HEK293 (cell line): Measurements from ENCODE around the gene ZNF444.

Experiments
- CTCF ChIA-PET: fragments of 350-600 bp; formaldehyde crosslinking; extraction: SDS; loops from one replicate; lab custom pipeline; 2021; ENCODE audit warnings: antibody characterized with exemption; lab: Yijun Ruan, JAX
- POLR2A ChIA-PET: fragments of 300-600 bp; formaldehyde crosslinking; extraction: SDS; loops from one replicate; lab custom pipeline; 2020; ENCODE audit warnings: antibody characterized with exemption, inconsistent platforms; lab: Yijun Ruan, JAX
- H3K27ac ChIP-seq: fragments of 200-500 bp; sonication (Bioruptor generic); 2 replicates; pipeline ENCODE4 v1.5.1; 2014; ENCODE audit warnings: low read depth, low read length, control low read depth, inconsistent platforms; ENCODE audit errors: extremely low read depth
- H3K36me3 ChIP-seq, 2 experiments: fragments of 200-500 bp in 1 of 2; sonication (Bioruptor generic) in 1 of 2; 1 replicate in 1 of 2; 2 replicates in 1 of 2; pipeline ENCODE4 v1.5.1; 2014 to 2017; ENCODE audit warnings: inconsistent platforms in 2 of 2, low read length in 2 of 2; ENCODE audit not compliant: control insufficient read depth in 2 of 2, insufficient read depth in 1 of 2
- H3K4me1 ChIP-seq: fragments of 200-500 bp; sonication (Bioruptor generic); 2 replicates; pipeline ENCODE4 v1.5.1; 2014; ENCODE audit warnings: mild to moderate bottlenecking, low read length, inconsistent platforms; ENCODE audit not compliant: control insufficient read depth, insufficient read depth
- H3K4me3 ChIP-seq: 2 replicates; pipeline ENCODE4 v1.5.1; 2011; ENCODE audit warnings: low read depth, mild to moderate bottlenecking, control low read depth, low read length, moderate library complexity
- H3K9me3 ChIP-seq: fragments of 200-500 bp; sonication (Bioruptor generic); 2 replicates; pipeline ENCODE4 v1.5.1; 2014; ENCODE audit warnings: low read depth, low read length, inconsistent platforms; ENCODE audit not compliant: control insufficient read depth, insufficient read depth
- EGR2 ChIP-seq: fragments of 450-650 bp; formaldehyde crosslinking; IDR thresholded peaks from 2 replicates; pipeline ENCODE4 v1.5.1; 2016; ENCODE audit warnings: low read depth, missing biosample characterization, missing genetic modification characterization
- HOXA7 ChIP-seq: sonication (generic); formaldehyde crosslinking; IDR thresholded peaks from 2 replicates; pipeline ENCODE4 v1.8.1; 2022; ENCODE audit warnings: missing genetic modification reagents, borderline replicate concordance
- KLF1 ChIP-seq: fragments of 450-650 bp; formaldehyde crosslinking; IDR thresholded peaks from 2 replicates; pipeline ENCODE4 v1.5.1; 2016; ENCODE audit warnings: missing biosample characterization, missing genetic modification characterization
- RBAK ChIP-seq: fragments of 450-650 bp; formaldehyde crosslinking; IDR thresholded peaks from 2 replicates; pipeline ENCODE4 v1.5.1; 2016; ENCODE audit warnings: missing biosample characterization, missing genetic modification characterization
- ZFHX2 ChIP-seq: fragments of 450-650 bp; formaldehyde crosslinking; conservative IDR thresholded peaks from 2 replicates; pipeline ENCODE4 v1.5.1; 2016; ENCODE audit warnings: missing biosample characterization, missing genetic modification characterization
- ZNF221 ChIP-seq: fragments of 450-650 bp; formaldehyde crosslinking; IDR thresholded peaks from 2 replicates; pipeline ENCODE4 v1.5.1; 2017; ENCODE audit warnings: missing biosample characterization, missing genetic modification characterization, borderline replicate concordance
- ZNF24 ChIP-seq: fragments of 450-650 bp; formaldehyde crosslinking; IDR thresholded peaks from 2 replicates; pipeline ENCODE4 v1.5.1; 2016; ENCODE audit warnings: missing biosample characterization, missing genetic modification characterization
- ZNF311 ChIP-seq: fragments of 450-650 bp; formaldehyde crosslinking; IDR thresholded peaks from 2 replicates; pipeline ENCODE4 v1.5.1; 2017; ENCODE audit warnings: missing biosample characterization, missing genetic modification characterization, borderline replicate concordance
- ZNF394 ChIP-seq: fragments of 450-650 bp; formaldehyde crosslinking; IDR thresholded peaks from 2 replicates; pipeline ENCODE4 v1.5.1; 2016; ENCODE audit warnings: missing biosample characterization, missing genetic modification characterization, mild to moderate bottlenecking, moderate library complexity, borderline replicate concordance
- ZNF660 ChIP-seq: fragments of 450-650 bp; IDR thresholded peaks from 2 replicates; pipeline ENCODE4 v1.5.1; 2018; ENCODE audit warnings: missing biosample characterization, mild to moderate bottlenecking, missing genetic modification characterization
- ZNF776 ChIP-seq: fragments of 450-650 bp; formaldehyde crosslinking; IDR thresholded peaks from 2 replicates; pipeline ENCODE4 v1.5.0; 2017; ENCODE audit warnings: missing biosample characterization, missing genetic modification characterization, borderline replicate concordance
- TF ChIP-seq, protein P1 (sequence below): fragments of 450-650 bp; formaldehyde crosslinking; IDR thresholded peaks from 2 replicates; pipeline ENCODE4 v1.5.1; 2016; ENCODE audit warnings: missing biosample characterization, missing genetic modification characterization, borderline replicate concordance
- TF ChIP-seq, protein P2 (sequence below): fragments of 450-650 bp; formaldehyde crosslinking; IDR thresholded peaks from 2 replicates; pipeline ENCODE4 v1.5.1; 2016; ENCODE audit warnings: missing biosample characterization, missing genetic modification characterization
- TF ChIP-seq, protein P3 (sequence below): fragments of 450-650 bp; formaldehyde crosslinking; IDR thresholded peaks from 2 replicates; pipeline ENCODE4 v1.5.1; 2017; ENCODE audit warnings: missing biosample characterization, mild to moderate bottlenecking, missing genetic modification characterization, moderate library complexity
- TF ChIP-seq, protein P4 (sequence below): fragments of 450-650 bp; IDR thresholded peaks from 2 replicates; pipeline ENCODE4 v1.5.1; 2018; ENCODE audit warnings: missing biosample characterization, mild to moderate bottlenecking, missing genetic modification characterization

The ZNF444 gene

DNA sequence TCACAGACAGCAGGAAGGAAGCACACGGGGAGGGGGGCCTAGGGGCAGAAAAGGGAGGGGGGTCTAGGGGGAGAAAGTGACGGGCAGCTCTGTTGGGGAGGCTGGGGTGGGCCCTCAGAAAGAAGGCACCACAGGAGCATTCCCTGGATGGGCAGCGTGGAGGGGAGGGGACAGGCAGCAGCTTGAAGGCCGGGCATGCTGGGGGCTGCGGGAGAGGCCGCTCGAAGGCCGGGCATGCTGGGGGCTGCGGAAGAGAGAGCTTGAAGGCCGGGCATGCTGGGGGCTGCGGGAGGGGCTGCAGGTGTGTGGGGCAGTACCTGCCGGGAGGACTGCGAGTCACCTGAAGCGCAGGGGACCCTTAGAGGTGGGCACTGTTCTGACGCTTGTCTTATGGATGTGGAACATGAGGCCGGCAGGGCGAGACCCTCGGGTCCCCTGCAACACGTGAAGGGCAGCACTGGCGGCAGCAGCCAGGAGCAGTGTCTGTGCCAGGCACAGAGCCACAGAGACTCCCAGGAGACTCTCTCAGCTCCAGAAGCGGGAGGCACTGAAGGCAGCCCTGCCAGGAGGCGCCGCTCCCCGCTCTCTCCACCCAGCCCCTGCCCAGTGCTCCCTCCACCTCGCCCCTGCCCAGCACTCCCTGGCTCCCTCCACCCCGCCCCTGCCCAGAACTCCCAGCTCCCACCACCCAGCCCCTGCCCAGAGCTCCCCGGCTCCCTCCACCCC is 33.3 kb upstream of the ZNF444 start:
- Histone ChIP-seq H3K9me3 (no peaks in the 10 kb centered on the region), H3K4me1 (peaks cover 29% of the 10 kb centered on the region), H3K27ac (no peak overlapping the region), H3K4me3 (no peak overlapping the region), H3K36me3 (peaks cover 0 to 3% of the 10 kb centered on the region in 2 experiments; a peak in 2 of 3 replicates)
- POLR2A ChIA-PET, result interaction anchor here (0.6 to 1.5 kb wide), 3 partner anchors 11 to 32 kb away, joined by 3 to 4 read pairs (median 3); partner anchors contain the start of gene ZNF787
- CTCF ChIA-PET, result interaction anchor here (0.7 kb wide), 1 partner anchor 147 kb away, joined by 4 read pairs; no protein-coding TSS in a partner anchor
- 0 out of 2 replicates have a peak, but pooled peaks have one; percentile 27 for TF ChIP-seq KLF1 (tag by site-specific recombination)
- no peak for TF ChIP-seq RBAK (tag by site-specific recombination)
- TF ChIP-seq ZNF311 (tag by site-specific recombination), result no peak
- TF ChIP-seq, protein P1, sequence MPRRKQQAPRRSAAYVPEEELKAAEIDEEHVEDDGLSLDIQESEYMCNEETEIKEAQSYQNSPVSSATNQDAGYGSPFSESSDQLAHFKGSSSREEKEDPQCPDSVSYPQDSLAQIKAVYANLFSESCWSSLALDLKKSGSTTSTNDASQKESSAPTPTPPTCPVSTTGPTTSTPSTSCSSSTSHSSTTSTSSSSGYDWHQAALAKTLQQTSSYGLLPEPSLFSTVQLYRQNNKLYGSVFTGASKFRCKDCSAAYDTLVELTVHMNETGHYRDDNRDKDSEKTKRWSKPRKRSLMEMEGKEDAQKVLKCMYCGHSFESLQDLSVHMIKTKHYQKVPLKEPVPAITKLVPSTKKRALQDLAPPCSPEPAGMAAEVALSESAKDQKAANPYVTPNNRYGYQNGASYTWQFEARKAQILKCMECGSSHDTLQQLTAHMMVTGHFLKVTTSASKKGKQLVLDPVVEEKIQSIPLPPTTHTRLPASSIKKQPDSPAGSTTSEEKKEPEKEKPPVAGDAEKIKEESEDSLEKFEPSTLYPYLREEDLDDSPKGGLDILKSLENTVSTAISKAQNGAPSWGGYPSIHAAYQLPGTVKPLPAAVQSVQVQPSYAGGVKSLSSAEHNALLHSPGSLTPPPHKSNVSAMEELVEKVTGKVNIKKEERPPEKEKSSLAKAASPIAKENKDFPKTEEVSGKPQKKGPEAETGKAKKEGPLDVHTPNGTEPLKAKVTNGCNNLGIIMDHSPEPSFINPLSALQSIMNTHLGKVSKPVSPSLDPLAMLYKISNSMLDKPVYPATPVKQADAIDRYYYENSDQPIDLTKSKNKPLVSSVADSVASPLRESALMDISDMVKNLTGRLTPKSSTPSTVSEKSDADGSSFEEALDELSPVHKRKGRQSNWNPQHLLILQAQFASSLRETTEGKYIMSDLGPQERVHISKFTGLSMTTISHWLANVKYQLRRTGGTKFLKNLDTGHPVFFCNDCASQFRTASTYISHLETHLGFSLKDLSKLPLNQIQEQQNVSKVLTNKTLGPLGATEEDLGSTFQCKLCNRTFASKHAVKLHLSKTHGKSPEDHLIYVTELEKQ (tag by site-specific recombination), result no peak
- TF ChIP-seq, protein P2, sequence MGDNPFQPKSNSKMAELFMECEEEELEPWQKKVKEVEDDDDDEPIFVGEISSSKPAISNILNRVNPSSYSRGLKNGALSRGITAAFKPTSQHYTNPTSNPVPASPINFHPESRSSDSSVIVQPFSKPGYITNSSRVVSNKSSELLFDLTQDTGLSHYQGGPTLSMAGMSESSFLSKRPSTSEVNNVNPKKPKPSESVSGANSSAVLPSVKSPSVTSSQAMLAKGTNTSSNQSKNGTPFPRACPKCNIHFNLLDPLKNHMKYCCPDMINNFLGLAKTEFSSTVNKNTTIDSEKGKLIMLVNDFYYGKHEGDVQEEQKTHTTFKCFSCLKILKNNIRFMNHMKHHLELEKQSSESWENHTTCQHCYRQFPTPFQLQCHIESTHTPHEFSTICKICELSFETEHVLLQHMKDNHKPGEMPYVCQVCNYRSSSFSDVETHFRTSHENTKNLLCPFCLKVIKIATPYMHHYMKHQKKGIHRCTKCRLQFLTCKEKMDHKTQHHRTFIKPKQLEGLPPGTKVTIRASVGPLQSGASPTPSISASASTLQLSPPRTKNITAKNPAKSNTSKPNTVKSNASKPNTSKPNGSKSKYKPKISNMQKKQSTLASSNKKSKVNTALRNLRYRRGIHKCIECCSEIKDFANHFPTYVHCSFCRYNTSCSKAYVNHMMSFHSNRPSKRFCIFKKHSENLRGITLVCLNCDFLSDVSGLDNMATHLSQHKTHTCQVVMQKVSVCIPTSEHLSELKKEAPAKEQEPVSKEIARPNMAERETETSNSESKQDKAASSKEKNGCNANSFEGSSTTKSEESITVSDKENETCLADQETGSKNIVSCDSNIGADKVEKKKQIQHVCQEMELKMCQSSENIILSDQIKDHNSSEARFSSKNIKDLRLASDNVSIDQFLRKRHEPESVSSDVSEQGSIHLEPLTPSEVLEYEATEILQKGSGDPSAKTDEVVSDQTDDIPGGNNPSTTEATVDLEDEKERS (tag by site-specific recombination), result no peak
- TF ChIP-seq ZNF776 (tag by site-specific recombination), result no peak
- TF ChIP-seq, protein P3, sequence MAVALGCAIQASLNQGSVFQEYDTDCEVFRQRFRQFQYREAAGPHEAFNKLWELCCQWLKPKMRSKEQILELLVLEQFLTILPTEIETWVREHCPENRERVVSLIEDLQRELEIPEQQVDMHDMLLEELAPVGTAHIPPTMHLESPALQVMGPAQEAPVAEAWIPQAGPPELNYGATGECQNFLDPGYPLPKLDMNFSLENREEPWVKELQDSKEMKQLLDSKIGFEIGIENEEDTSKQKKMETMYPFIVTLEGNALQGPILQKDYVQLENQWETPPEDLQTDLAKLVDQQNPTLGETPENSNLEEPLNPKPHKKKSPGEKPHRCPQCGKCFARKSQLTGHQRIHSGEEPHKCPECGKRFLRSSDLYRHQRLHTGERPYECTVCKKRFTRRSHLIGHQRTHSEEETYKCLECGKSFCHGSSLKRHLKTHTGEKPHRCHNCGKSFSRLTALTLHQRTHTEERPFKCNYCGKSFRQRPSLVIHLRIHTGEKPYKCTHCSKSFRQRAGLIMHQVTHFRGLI (tag by site-specific recombination), result no peak

DNA sequence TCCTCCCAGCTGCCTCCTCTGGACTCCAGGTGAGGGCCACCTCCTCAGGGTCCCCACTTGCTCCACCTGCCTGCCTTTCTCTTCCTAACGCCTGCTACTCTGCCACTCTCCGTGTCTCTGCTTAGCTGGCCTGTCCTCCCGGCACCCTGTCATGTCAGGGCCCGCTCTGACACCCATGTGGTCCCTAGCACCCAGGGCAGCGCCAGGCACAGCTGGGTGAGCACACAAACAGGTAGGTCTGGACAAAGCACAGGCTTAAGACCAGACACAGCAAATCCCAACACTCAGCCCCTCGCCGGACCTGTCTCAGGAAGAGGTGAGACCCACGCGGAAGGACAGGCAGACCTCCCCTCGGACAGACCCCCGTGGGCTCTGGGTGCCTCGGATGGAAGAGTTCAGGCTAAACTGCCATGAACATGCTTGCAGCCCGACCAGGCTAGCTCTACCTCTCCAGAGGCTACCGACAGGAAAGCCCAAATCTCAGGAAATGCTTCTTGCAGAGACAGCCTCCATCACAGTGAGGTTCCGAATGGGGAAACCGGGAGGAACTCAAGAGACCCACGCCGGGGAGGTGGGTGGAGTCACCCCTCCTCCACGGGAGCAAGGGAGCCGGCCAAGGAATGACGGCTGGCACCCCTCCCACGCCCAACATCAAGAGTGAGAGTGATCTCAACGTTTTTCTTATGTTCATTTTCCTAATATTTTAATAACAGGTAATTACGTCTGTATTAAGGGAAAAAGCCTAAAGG is 32.5 kb upstream of the ZNF444 start:
- Histone ChIP-seq H3K36me3 (peaks cover 0 to 3% of the 10 kb centered on the region in 2 experiments; a peak in 2 of 3 replicates), H3K27ac (no peak overlapping the region), H3K9me3 (no peaks in the 10 kb centered on the region), H3K4me3 (no peak overlapping the region), H3K4me1 (peaks cover 29% of the 10 kb centered on the region)
- POLR2A ChIA-PET, result interaction anchor here (1.5 kb wide), 2 partner anchors 11 to 12 kb away, joined by 3 read pairs; partner anchors contain the start of gene ZNF787
- no peak for TF ChIP-seq ZNF24 (tag by site-specific recombination)
- TF ChIP-seq EGR2 (tag by site-specific recombination), result 0 out of 2 replicates have a peak, but pooled peaks have one; percentile 38
- no peak for TF ChIP-seq HOXA7
- peak; percentile 43 for TF ChIP-seq ZFHX2 (tag by site-specific recombination)
- TF ChIP-seq ZNF221 (tag by site-specific recombination), result no peak
- no peak for TF ChIP-seq ZNF660 (tag by site-specific recombination)
- no peak for TF ChIP-seq ZNF394
- TF ChIP-seq, protein P4, sequence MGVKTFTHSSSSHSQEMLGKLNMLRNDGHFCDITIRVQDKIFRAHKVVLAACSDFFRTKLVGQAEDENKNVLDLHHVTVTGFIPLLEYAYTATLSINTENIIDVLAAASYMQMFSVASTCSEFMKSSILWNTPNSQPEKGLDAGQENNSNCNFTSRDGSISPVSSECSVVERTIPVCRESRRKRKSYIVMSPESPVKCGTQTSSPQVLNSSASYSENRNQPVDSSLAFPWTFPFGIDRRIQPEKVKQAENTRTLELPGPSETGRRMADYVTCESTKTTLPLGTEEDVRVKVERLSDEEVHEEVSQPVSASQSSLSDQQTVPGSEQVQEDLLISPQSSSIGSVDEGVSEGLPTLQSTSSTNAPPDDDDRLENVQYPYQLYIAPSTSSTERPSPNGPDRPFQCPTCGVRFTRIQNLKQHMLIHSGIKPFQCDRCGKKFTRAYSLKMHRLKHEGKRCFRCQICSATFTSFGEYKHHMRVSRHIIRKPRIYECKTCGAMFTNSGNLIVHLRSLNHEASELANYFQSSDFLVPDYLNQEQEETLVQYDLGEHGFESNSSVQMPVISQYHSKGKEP (tag by site-specific recombination), result no peak
- CTCF ChIA-PET, result interaction anchor here (0.6 to 1.1 kb wide), 2 partner anchors 61 to 65 kb away, joined by 3 to 4 read pairs; no protein-coding TSS in a partner anchor
